DND-41 (cell line): ENCODE data around the gene GTF3C4.

ENCODE experiments used
- EZH2 ChIP-seq: IDR thresholded peaks from 3 replicates; pipeline ENCODE4 v1.6.1; 2012; ENCODE audit warnings: borderline replicate concordance, low read depth, mild to moderate bottlenecking, moderate library complexity, low read length, inconsistent platforms; ENCODE audit not compliant: severe bottlenecking
- TF ChIP-seq, protein P1 (sequence below): IDR thresholded peaks from 2 replicates; pipeline ENCODE4 v1.5.1; 2012; ENCODE audit warnings: borderline replicate concordance, low read length, moderate library complexity, mild to moderate bottlenecking; ENCODE audit not compliant: poor library complexity, severe bottlenecking; ENCODE audit errors: extremely low read depth

DNA sequence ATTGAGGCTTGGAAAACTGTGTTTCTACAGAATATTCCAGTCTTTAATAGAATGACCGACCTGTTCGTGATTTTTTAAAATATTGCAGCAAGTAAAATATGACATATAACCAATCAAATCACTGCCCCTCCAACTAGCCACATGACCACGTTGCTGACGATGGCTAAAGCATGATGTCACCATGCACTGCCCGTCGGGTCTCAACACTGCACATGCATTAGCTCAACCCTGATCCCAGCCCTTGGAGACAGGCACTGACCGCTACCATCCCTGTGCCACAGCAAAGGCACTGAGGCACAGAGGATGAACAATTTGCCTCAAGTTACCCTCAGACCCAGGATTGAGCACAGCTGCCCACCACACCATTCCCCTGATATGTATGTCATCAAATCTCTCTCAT, 14.0 kb upstream of the GTF3C4 start:
- TF ChIP-seq, protein P1, sequence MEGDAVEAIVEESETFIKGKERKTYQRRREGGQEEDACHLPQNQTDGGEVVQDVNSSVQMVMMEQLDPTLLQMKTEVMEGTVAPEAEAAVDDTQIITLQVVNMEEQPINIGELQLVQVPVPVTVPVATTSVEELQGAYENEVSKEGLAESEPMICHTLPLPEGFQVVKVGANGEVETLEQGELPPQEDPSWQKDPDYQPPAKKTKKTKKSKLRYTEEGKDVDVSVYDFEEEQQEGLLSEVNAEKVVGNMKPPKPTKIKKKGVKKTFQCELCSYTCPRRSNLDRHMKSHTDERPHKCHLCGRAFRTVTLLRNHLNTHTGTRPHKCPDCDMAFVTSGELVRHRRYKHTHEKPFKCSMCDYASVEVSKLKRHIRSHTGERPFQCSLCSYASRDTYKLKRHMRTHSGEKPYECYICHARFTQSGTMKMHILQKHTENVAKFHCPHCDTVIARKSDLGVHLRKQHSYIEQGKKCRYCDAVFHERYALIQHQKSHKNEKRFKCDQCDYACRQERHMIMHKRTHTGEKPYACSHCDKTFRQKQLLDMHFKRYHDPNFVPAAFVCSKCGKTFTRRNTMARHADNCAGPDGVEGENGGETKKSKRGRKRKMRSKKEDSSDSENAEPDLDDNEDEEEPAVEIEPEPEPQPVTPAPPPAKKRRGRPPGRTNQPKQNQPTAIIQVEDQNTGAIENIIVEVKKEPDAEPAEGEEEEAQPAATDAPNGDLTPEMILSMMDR: no peak
- no peak for TF ChIP-seq EZH2
